HEK293 (cell line): ENCODE results near the gene PLEKHG4B.

Experiments used
- CTCF ChIA-PET: fragments of 350-600 bp; formaldehyde crosslinking; extraction: SDS; loops from one replicate; lab custom pipeline; 2021; ENCODE audit warnings: antibody characterized with exemption; lab: Yijun Ruan, JAX
- POLR2A ChIA-PET: fragments of 300-600 bp; formaldehyde crosslinking; extraction: SDS; loops from one replicate; lab custom pipeline; 2020; ENCODE audit warnings: antibody characterized with exemption, inconsistent platforms; lab: Yijun Ruan, JAX
- H3K27ac ChIP-seq: fragments of 200-500 bp; sonication (Bioruptor generic); 2 replicates; pipeline ENCODE4 v1.5.1; 2014; ENCODE audit warnings: low read depth, low read length, control low read depth, inconsistent platforms; ENCODE audit errors: extremely low read depth
- H3K36me3 ChIP-seq, 2 experiments: fragments of 200-500 bp in 1 of 2; sonication (Bioruptor generic) in 1 of 2; 1 replicate in 1 of 2; 2 replicates in 1 of 2; pipeline ENCODE4 v1.5.1; 2014 to 2017; ENCODE audit warnings: inconsistent platforms in 2 of 2, low read length in 2 of 2; ENCODE audit not compliant: control insufficient read depth in 2 of 2, insufficient read depth in 1 of 2
- H3K4me1 ChIP-seq: fragments of 200-500 bp; sonication (Bioruptor generic); 2 replicates; pipeline ENCODE4 v1.5.1; 2014; ENCODE audit warnings: mild to moderate bottlenecking, low read length, inconsistent platforms; ENCODE audit not compliant: control insufficient read depth, insufficient read depth
- H3K4me3 ChIP-seq: 2 replicates; pipeline ENCODE4 v1.5.1; 2011; ENCODE audit warnings: low read depth, mild to moderate bottlenecking, control low read depth, low read length, moderate library complexity
- H3K9me3 ChIP-seq: fragments of 200-500 bp; sonication (Bioruptor generic); 2 replicates; pipeline ENCODE4 v1.5.1; 2014; ENCODE audit warnings: low read depth, low read length, inconsistent platforms; ENCODE audit not compliant: control insufficient read depth, insufficient read depth
- BCL11A ChIP-seq: fragments of 450-650 bp; formaldehyde crosslinking; IDR thresholded peaks from 2 replicates; pipeline ENCODE4 v1.5.1; 2016; ENCODE audit warnings: low read depth, missing biosample characterization, missing genetic modification characterization
- EGR2 ChIP-seq: fragments of 450-650 bp; formaldehyde crosslinking; IDR thresholded peaks from 2 replicates; pipeline ENCODE4 v1.5.1; 2016; ENCODE audit warnings: low read depth, missing biosample characterization, missing genetic modification characterization
- KLF1 ChIP-seq: fragments of 450-650 bp; formaldehyde crosslinking; IDR thresholded peaks from 2 replicates; pipeline ENCODE4 v1.5.1; 2016; ENCODE audit warnings: missing biosample characterization, missing genetic modification characterization
- OSR2 ChIP-seq: fragments of 450-650 bp; formaldehyde crosslinking; IDR thresholded peaks from 2 replicates; pipeline ENCODE4 v1.5.1; 2016; ENCODE audit warnings: missing biosample characterization, missing genetic modification characterization
- YY1 ChIP-seq: fragments of 450-650 bp; formaldehyde crosslinking; IDR thresholded peaks from 2 replicates; pipeline ENCODE4 v1.5.1; 2018; ENCODE audit warnings: missing biosample characterization, missing genetic modification characterization
- ZFHX2 ChIP-seq: fragments of 450-650 bp; formaldehyde crosslinking; conservative IDR thresholded peaks from 2 replicates; pipeline ENCODE4 v1.5.1; 2016; ENCODE audit warnings: missing biosample characterization, missing genetic modification characterization
- ZFP69B ChIP-seq: fragments of 450-650 bp; formaldehyde crosslinking; IDR thresholded peaks from 2 replicates; pipeline ENCODE4 v1.5.1; 2016; ENCODE audit warnings: missing biosample characterization, missing genetic modification characterization
- ZIC2 ChIP-seq: fragments of 450-650 bp; formaldehyde crosslinking; IDR thresholded peaks from 2 replicates; pipeline ENCODE4 v1.5.1; 2016; ENCODE audit warnings: missing biosample characterization, missing genetic modification characterization
- ZNF155 ChIP-seq: fragments of 450-650 bp; formaldehyde crosslinking; IDR thresholded peaks from 2 replicates; pipeline ENCODE4 v1.5.1; 2016; ENCODE audit warnings: missing biosample characterization, missing genetic modification characterization
- ZNF169 ChIP-seq: fragments of 450-650 bp; formaldehyde crosslinking; IDR thresholded peaks from 2 replicates; pipeline ENCODE4 v1.5.1; 2016; ENCODE audit warnings: missing biosample characterization, missing genetic modification characterization
- ZNF311 ChIP-seq: fragments of 450-650 bp; formaldehyde crosslinking; IDR thresholded peaks from 2 replicates; pipeline ENCODE4 v1.5.1; 2017; ENCODE audit warnings: missing biosample characterization, missing genetic modification characterization, borderline replicate concordance
- ZNF366 ChIP-seq: fragments of 450-650 bp; formaldehyde crosslinking; conservative IDR thresholded peaks from 2 replicates; pipeline ENCODE4 v1.5.1; 2016; ENCODE audit warnings: missing biosample characterization, missing genetic modification characterization
- ZNF521 ChIP-seq: fragments of 450-650 bp; formaldehyde crosslinking; IDR thresholded peaks from 2 replicates; pipeline ENCODE4 v1.5.1; 2017; ENCODE audit warnings: missing biosample characterization, mild to moderate bottlenecking, missing genetic modification characterization
- ZNF549 ChIP-seq: fragments of 450-650 bp; IDR thresholded peaks from 2 replicates; pipeline ENCODE4 v1.5.1; 2018; ENCODE audit warnings: missing biosample characterization, missing genetic modification characterization, mild to moderate bottlenecking, inconsistent platforms, moderate library complexity
- ZNF571 ChIP-seq: fragments of 450-650 bp; formaldehyde crosslinking; IDR thresholded peaks from 2 replicates; pipeline ENCODE4 v1.5.0; 2017; ENCODE audit warnings: missing biosample characterization, missing genetic modification characterization
- ZNF670 ChIP-seq: fragments of 450-650 bp; formaldehyde crosslinking; IDR thresholded peaks from 2 replicates; pipeline ENCODE4 v1.5.1; 2016; ENCODE audit warnings: missing biosample characterization, missing genetic modification characterization, low read depth
- ZSCAN23 ChIP-seq: fragments of 450-650 bp; formaldehyde crosslinking; IDR thresholded peaks from 2 replicates; pipeline ENCODE4 v1.5.1; 2016; ENCODE audit warnings: missing biosample characterization, missing genetic modification characterization
- TF ChIP-seq, protein P1 (sequence below): fragments of 450-650 bp; formaldehyde crosslinking; IDR thresholded peaks from 2 replicates; pipeline ENCODE4 v1.5.1; 2016; ENCODE audit warnings: missing biosample characterization, missing genetic modification characterization
- TF ChIP-seq, protein P2 (sequence below): fragments of 450-650 bp; formaldehyde crosslinking; IDR thresholded peaks from 2 replicates; pipeline ENCODE4 v1.5.1; 2017; ENCODE audit warnings: missing biosample characterization, missing genetic modification characterization
- TF ChIP-seq, protein P3 (sequence below): fragments of 450-650 bp; formaldehyde crosslinking; IDR thresholded peaks from 2 replicates; pipeline ENCODE4 v1.5.1; 2016; ENCODE audit warnings: missing biosample characterization, missing genetic modification characterization

PLEKHG4B gene

DNA sequence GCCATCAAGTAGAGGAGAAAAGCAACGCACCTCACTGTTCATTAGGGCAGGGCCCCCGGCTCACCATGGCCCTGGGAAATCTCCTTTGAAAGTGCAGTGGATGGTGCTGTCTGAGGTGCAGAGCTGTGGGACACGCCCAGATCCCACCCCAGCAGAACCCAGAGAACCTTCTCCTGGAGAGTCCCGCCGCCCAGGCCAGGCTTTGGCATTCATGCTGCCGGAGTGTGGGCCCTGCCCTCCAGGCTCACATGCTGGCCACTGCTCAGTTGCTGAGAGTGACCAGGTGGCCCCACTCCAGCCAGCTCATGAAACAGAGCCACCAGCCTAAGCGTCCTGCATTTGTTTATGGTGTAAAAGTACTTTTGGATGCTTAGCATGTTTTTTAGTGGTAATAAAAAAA, 75.5 kb downstream of the PLEKHG4B start:
- ChIA-PET POLR2A (no interaction called here), CTCF (interaction anchor here (1.3 kb wide), 1 partner anchor 21 kb away, joined by 3 read pairs; no protein-coding TSS in a partner anchor)
- TF ChIP-seq ZSCAN23 (tag by site-specific recombination): no peak
- TF ChIP-seq ZNF311: no peak
- TF ChIP-seq KLF1 (tag by site-specific recombination): no peak
- Histone ChIP-seq H3K4me3 (no peak overlapping the region), H3K36me3 (no peaks in the 10 kb centered on the region), H3K9me3 (no peaks in the 10 kb centered on the region), H3K4me1 (no peaks in the 10 kb centered on the region; the same call in 1 of the 2 replicates), H3K27ac (no peak overlapping the region)

DNA sequence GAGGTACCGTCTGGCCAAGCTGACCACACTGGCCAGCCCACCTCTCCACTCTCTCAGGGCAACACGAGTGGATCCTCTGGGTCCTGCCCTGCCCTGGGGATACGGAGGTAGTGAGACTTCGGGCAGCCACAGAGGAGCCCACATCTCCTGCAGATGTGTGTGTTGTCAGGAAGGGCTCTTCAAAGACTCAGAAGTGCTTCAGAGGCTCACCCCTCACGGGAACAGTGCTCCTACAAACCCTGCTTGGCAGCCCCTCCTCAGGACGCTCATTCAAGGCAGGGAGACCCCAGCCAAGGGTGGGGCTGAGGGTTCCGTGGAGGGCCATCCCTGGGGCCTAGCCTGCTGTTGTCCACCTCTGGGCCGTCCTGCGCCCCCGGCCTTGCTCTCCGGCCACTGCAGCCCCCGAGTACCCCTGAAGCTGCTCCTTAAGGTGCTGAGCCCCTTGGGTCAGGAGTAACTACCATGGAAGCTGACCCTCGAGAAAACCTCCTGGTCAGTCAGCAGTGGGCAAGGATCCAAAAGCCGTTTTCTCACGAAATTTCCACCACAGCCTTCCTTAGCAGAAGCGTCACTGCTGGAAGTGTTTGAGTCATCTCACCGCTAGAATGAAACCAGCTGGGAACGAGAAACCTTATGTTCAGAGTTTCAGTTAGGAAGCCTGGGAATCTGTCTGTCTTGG, 76.2 kb downstream of the PLEKHG4B start:
- Histone ChIP-seq H3K4me3 (no peak overlapping the region), H3K27ac (no peak overlapping the region), H3K9me3 (no peaks in the 10 kb centered on the region), H3K4me1 (no peaks in the 10 kb centered on the region; the same call in 1 of the 2 replicates), H3K36me3 (no peaks in the 10 kb centered on the region)
- ChIA-PET CTCF (interaction anchor here (1.3 kb wide), 1 partner anchor 20 kb away, joined by 3 read pairs; no protein-coding TSS in a partner anchor), POLR2A (interaction anchor here (1.1 kb wide), 2 partner anchors 12 to 20 kb away, joined by 3 read pairs; no protein-coding TSS in a partner anchor)
- TF ChIP-seq ZFP69B (tag by site-specific recombination): no peak
- TF ChIP-seq, protein P1, sequence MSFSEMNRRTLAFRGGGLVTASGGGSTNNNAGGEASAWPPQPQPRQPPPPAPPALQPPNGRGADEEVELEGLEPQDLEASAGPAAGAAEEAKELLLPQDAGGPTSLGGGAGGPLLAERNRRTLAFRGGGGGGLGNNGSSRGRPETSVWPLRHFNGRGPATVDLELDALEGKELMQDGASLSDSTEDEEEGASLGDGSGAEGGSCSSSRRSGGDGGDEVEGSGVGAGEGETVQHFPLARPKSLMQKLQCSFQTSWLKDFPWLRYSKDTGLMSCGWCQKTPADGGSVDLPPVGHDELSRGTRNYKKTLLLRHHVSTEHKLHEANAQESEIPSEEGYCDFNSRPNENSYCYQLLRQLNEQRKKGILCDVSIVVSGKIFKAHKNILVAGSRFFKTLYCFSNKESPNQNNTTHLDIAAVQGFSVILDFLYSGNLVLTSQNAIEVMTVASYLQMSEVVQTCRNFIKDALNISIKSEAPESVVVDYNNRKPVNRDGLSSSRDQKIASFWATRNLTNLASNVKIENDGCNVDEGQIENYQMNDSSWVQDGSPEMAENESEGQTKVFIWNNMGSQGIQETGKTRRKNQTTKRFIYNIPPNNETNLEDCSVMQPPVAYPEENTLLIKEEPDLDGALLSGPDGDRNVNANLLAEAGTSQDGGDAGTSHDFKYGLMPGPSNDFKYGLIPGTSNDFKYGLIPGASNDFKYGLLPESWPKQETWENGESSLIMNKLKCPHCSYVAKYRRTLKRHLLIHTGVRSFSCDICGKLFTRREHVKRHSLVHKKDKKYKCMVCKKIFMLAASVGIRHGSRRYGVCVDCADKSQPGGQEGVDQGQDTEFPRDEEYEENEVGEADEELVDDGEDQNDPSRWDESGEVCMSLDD (tag by site-specific recombination): 0 out of 2 replicates have a peak, but pooled peaks have one; percentile 33
- no peak for TF ChIP-seq OSR2 (tag by site-specific recombination)
- no peak for TF ChIP-seq ZNF571 (tag by site-specific recombination)
- TF ChIP-seq, protein P2, sequence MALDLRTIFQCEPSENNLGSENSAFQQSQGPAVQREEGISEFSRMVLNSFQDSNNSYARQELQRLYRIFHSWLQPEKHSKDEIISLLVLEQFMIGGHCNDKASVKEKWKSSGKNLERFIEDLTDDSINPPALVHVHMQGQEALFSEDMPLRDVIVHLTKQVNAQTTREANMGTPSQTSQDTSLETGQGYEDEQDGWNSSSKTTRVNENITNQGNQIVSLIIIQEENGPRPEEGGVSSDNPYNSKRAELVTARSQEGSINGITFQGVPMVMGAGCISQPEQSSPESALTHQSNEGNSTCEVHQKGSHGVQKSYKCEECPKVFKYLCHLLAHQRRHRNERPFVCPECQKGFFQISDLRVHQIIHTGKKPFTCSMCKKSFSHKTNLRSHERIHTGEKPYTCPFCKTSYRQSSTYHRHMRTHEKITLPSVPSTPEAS (tag by site-specific recombination): no peak
- TF ChIP-seq YY1 (tag by site-specific recombination): no peak
- TF ChIP-seq ZNF169: no peak
- TF ChIP-seq, protein P3, sequence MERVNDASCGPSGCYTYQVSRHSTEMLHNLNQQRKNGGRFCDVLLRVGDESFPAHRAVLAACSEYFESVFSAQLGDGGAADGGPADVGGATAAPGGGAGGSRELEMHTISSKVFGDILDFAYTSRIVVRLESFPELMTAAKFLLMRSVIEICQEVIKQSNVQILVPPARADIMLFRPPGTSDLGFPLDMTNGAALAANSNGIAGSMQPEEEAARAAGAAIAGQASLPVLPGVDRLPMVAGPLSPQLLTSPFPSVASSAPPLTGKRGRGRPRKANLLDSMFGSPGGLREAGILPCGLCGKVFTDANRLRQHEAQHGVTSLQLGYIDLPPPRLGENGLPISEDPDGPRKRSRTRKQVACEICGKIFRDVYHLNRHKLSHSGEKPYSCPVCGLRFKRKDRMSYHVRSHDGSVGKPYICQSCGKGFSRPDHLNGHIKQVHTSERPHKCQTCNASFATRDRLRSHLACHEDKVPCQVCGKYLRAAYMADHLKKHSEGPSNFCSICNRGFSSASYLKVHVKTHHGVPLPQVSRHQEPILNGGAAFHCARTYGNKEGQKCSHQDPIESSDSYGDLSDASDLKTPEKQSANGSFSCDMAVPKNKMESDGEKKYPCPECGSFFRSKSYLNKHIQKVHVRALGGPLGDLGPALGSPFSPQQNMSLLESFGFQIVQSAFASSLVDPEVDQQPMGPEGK: no peak

DNA sequence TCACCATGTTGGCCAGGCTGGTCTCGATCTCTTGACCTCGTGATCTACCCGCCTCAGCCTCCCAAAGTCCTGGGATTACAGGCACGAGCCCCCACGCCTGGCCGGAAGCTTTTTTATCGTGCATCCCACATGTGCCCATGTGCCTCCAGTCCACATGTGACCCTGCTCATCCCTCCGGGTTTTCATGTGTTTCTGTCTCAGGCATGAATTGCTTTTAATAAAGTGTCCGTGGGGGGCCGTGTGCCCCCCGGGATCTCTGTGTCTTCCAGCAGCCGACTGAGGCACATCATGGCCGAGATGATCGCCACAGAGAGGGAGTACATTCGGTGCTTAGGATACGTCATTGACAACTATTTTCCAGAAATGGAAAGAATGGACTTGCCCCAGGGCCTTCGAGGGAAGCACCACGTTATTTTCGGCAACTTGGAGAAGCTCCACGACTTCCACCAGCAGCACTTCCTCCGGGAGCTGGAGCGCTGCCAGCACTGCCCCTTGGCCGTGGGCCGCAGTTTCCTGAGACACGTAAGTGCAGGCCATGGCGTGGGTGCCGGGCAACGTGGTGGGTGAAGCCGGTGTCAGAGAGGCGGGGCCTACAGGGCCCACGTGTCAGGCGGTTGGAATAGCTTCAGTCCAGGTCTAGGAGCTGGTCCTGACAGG, 77.2 kb downstream of the PLEKHG4B start:
- no peak overlapping the region for H3K4me3 ChIP-seq
- POLR2A ChIA-PET: interaction anchor here (1.1 kb wide), 2 partner anchors 11 to 19 kb away, joined by 3 read pairs; no protein-coding TSS in a partner anchor
- no peaks in the 10 kb centered on the region for H3K9me3 ChIP-seq
- H3K4me1 ChIP-seq: no peaks in the 10 kb centered on the region; the same call in 1 of the 2 replicates
- TF ChIP-seq ZIC2 (tag by site-specific recombination) (no peak), BCL11A (tag by site-specific recombination) (no peak), ZNF549 (tag by site-specific recombination) (no peak), ZFHX2 (peak; percentile 23; the same call in 1 of the 2 replicates), ZNF521 (tag by site-specific recombination) (no peak), EGR2 (0 out of 2 replicates have a peak, but pooled peaks have one; percentile 36), ZNF155 (tag by site-specific recombination) (no peak), ZNF670 (tag by site-specific recombination) (no peak), ZNF366 (tag by site-specific recombination) (no peak)
- TF ChIP-seq, all 188 proteins: peak for 2
- no peaks in the 10 kb centered on the region for H3K36me3 ChIP-seq
- CTCF ChIA-PET: interaction anchor here (0.8 kb wide), 1 partner anchor 14 kb away, joined by 4 read pairs; no protein-coding TSS in a partner anchor
- no peak overlapping the region for H3K27ac ChIP-seq
